ENCODE results near the gene TMEM222.

DNA sequence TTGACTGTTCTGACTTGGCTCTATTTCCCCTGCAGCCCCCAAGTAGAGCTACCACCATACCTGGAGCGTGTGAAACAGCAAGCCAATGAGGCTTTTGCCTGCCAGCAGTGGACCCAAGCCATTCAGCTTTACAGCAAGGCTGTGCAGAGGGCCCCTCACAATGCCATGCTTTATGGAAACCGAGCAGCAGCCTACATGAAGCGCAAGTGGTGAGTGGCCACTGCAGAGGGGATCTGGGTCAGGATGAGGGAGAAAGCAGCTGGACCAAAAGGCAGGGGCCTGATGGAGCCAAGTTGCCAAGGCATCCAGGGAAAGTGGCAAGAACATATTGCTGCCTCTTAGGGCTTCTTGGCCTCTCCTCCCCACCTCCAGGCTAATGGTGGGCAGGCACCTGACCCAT is 24.1 kb upstream of the TMEM222 start:
- TF ChIP-seq ZNF207 (IDR thresholded peaks at IDR 0.05; ENCODE audit: borderline replicate concordance) (no peak), KLF5 (IDR thresholded peaks at IDR 0.05; ENCODE audit: partially characterized antibody) (no peak), ZBTB33 (IDR thresholded peaks at IDR 0.05) (no peak), JUND (IDR thresholded peaks at IDR 0.05; ENCODE audit: low read depth, low read length) (no peak), TCF12 (IDR thresholded peaks at IDR 0.05; ENCODE audit: low read depth, low read length) (no peak), ESRRA (IDR thresholded peaks at IDR 0.05; ENCODE audit: low read length) (no peak), ZNF274 (IDR thresholded peaks at IDR 0.05; ENCODE audit: insufficient read depth, insufficient read length) (no peak), POLR2A (IDR thresholded peaks at IDR 0.05; ENCODE audit: low read depth, low read length) (no peak), MEF2A (IDR thresholded peaks at IDR 0.05; ENCODE audit: insufficient read depth, low read depth, low read length) (no peak)
- TF ChIP-seq, protein P1, sequence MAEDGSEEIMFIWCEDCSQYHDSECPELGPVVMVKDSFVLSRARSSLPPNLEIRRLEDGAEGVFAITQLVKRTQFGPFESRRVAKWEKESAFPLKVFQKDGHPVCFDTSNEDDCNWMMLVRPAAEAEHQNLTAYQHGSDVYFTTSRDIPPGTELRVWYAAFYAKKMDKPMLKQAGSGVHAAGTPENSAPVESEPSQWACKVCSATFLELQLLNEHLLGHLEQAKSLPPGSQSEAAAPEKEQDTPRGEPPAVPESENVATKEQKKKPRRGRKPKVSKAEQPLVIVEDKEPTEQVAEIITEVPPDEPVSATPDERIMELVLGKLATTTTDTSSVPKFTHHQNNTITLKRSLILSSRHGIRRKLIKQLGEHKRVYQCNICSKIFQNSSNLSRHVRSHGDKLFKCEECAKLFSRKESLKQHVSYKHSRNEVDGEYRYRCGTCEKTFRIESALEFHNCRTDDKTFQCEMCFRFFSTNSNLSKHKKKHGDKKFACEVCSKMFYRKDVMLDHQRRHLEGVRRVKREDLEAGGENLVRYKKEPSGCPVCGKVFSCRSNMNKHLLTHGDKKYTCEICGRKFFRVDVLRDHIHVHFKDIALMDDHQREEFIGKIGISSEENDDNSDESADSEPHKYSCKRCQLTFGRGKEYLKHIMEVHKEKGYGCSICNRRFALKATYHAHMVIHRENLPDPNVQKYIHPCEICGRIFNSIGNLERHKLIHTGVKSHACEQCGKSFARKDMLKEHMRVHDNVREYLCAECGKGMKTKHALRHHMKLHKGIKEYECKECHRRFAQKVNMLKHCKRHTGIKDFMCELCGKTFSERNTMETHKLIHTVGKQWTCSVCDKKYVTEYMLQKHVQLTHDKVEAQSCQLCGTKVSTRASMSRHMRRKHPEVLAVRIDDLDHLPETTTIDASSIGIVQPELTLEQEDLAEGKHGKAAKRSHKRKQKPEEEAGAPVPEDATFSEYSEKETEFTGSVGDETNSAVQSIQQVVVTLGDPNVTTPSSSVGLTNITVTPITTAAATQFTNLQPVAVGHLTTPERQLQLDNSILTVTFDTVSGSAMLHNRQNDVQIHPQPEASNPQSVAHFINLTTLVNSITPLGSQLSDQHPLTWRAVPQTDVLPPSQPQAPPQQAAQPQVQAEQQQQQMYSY (CRISPR knock-in tag; IDR thresholded peaks at IDR 0.05): no peak

Measured in GM12878 (cell line).